Measurements from ENCODE around the gene GNAZ.

The GNAZ gene

DNA sequence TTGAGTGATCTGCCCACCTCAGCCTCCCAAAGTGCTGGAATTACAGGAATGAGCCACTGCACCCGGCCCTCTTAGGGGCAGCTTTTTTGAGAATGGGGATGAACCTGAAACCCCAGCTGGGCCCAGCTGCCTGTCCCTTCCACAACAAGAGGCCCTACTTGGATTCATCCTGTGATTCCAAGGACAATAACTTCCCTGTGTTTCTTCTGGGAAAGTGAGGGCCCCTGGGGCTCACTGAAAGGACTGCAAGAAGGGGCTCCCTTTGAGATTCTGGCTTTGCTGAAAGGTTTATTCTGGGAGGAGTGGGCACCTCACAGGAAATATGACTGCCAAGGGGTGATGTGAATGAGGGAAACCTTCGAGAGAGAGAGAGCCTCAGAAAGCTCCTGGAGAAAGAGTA lies 12.3 kb upstream of the GNAZ start:
- H3K18ac ChIP-seq (ENCODE audit: low read length): no peak overlapping the region
- H3K4ac ChIP-seq (ENCODE audit: low read depth, low read length): no peak overlapping the region
- no peak overlapping the region for H3K9ac ChIP-seq (ENCODE audit: low read length)
- no peak overlapping the region for H3K4me3 ChIP-seq (ENCODE audit: low read depth, low read length)
- H2BK12ac ChIP-seq (ENCODE audit: low read length): no peak overlapping the region
- no CpG with 5 or more reads among the region's 2 CpGs for WGBS (ENCODE audit: extremely low coverage, insufficient coverage, insufficient read length)
- H2AK5ac ChIP-seq (ENCODE audit: low read length): no peak overlapping the region
- H2BK5ac ChIP-seq (ENCODE audit: low read depth, low read length, poor library complexity): no peak overlapping the region
- H3K27ac ChIP-seq (ENCODE audit: low read depth, low read length): no peak overlapping the region
- no peaks in the 10 kb centered on the region for H3K79me2 ChIP-seq (ENCODE audit: control insufficient read depth, insufficient read depth, low read length, poor library complexity)
- H3K36me3 ChIP-seq (ENCODE audit: control insufficient read depth in 1 of 2, insufficient read depth in 2 of 2, low read length in 2 of 2): no peaks in the 10 kb centered on the region
- peaks cover 3% of the 10 kb centered on the region for H3K9me3 ChIP-seq (ENCODE audit: insufficient read depth, low read depth, low read length)
- no peak overlapping the region for H4K91ac ChIP-seq (ENCODE audit: low read depth, low read length)
- H3K4me2 ChIP-seq (ENCODE audit: low read length): no peak overlapping the region
- H2BK120ac ChIP-seq (ENCODE audit: insufficient read depth, low read length, poor library complexity): no peak overlapping the region
- H4K8ac ChIP-seq (ENCODE audit: low read depth, low read length): no peak overlapping the region
- H2AFZ ChIP-seq (ENCODE audit: insufficient read depth, low read length, poor library complexity): no peak overlapping the region
- no peak overlapping the region for H4K12ac ChIP-seq (ENCODE audit: low read depth, low read length)
- no peak overlapping the region for H3K23ac ChIP-seq (ENCODE audit: low read length)
- no peaks in the 10 kb centered on the region for H3K4me1 ChIP-seq (ENCODE audit: control insufficient read depth in 1 of 2, insufficient read depth in 2 of 2, low read length in 2 of 2)
- H3K27me3 ChIP-seq (ENCODE audit: insufficient read depth, low read length): no peaks in the 10 kb centered on the region
- no peak for DNase-seq
- no peak overlapping the region for H3K14ac ChIP-seq (ENCODE audit: low read length)
- H3K79me1 ChIP-seq (ENCODE audit: low read length): no peaks in the 10 kb centered on the region

DNA sequence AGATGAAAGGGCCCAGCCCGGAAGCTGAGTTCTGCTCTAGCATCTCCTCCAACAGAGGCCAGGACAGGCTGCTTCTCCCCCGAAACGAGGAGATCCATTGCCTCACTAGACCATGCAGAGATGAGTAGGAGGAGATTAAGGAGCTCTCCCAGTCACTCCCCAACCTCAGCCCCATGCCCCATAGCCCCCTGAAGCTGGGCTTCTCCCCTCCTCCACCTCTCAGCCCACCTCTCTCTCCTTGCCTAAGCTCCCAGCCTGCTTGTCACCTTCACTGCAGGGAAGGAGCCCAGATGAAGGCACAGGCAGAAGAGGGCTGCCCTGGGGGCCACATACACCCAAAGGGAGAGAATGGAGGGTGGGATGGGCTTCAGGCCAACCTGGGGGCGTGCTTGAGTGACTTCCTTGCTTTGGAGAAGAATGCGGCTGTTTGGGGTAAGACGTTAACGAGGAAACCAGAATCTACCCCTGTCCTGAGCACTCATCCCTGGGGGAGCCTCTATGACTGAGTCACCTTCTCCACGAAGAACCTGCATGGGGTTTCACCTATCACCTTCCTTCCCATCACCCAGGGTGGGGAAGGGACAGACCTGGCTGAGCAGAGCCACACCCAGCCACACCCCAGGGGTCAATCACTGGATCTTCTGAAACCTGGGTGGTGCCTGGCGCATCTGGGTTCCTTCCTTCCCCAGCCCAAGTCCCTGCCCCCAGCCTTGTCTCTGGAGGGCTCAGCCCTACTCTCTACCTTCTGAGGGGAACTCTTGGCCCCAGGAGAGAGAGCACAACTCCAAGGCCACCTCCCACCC lies 11.6 kb upstream of the GNAZ start:
- WGBS (ENCODE audit: extremely low coverage, insufficient coverage, insufficient read length): no CpG with 5 or more reads among the region's 9 CpGs
- Histone ChIP-seq H3K9ac (ENCODE audit: low read length) (no peak overlapping the region), H4K8ac (ENCODE audit: low read depth, low read length) (no peak overlapping the region), H3K18ac (ENCODE audit: low read length) (no peak overlapping the region), H2BK5ac (ENCODE audit: low read depth, low read length, poor library complexity) (no peak overlapping the region), H3K79me1 (ENCODE audit: low read length) (no peaks in the 10 kb centered on the region), H2BK12ac (ENCODE audit: low read length) (no peak overlapping the region), H3K4ac (ENCODE audit: low read depth, low read length) (no peak overlapping the region), H4K91ac (ENCODE audit: low read depth, low read length) (no peak overlapping the region), H4K12ac (ENCODE audit: low read depth, low read length) (no peak overlapping the region), H3K36me3 (ENCODE audit: control insufficient read depth in 1 of 2, insufficient read depth in 2 of 2, low read length in 2 of 2) (no peaks in the 10 kb centered on the region), H2BK120ac (ENCODE audit: insufficient read depth, low read length, poor library complexity) (no peak overlapping the region), H3K23ac (ENCODE audit: low read length) (no peak overlapping the region), H3K79me2 (ENCODE audit: control insufficient read depth, insufficient read depth, low read length, poor library complexity) (no peaks in the 10 kb centered on the region), H2AFZ (ENCODE audit: insufficient read depth, low read length, poor library complexity) (no peak overlapping the region), H3K4me3 (ENCODE audit: low read depth, low read length) (no peak overlapping the region), H3K4me1 (ENCODE audit: control insufficient read depth in 1 of 2, insufficient read depth in 2 of 2, low read length in 2 of 2) (no peaks in the 10 kb centered on the region), H3K27me3 (ENCODE audit: insufficient read depth, low read length) (no peaks in the 10 kb centered on the region), H2AK5ac (ENCODE audit: low read length) (no peak overlapping the region), H3K27ac (ENCODE audit: low read depth, low read length) (no peak overlapping the region), H3K4me2 (ENCODE audit: low read length) (no peak overlapping the region), H3K9me3 (ENCODE audit: insufficient read depth, low read depth, low read length) (peaks cover 3% of the 10 kb centered on the region), H3K14ac (ENCODE audit: low read length) (no peak overlapping the region)
- DNase-seq: no peak

DNA sequence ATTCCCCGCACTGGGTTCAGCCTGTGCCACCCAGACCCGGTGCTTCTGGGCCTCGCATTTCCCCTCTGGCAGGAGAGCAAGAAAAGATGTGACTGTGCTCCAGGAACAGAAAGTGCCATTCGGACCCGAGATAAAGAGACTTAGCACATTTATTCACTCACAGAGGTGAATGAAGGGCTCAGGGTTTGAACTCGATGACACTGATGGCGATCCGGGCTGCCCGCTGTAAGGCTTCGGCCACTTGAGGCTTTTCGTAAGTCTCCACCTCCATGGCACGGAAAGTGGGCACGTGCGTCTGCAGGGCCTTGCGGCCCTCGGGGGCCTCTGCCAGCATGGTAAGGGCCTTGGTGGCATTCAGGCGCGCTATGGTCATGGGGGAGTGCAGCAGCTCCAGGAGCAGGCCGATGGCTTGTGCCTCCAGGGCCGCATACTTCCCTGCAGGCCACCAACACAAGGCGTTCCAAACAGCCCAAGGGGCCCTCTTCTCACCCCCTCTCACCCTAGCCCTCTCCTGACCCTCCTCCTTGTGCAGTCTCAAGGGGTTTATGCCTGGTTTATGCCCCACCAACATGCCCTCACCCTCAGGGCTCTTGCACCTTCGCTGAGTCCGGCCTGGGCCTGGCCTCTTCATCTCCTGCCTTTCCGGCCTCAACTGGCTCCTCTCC lies 10.9 kb upstream of the GNAZ start:
- no CpG with 5 or more reads among the region's 24 CpGs for WGBS (ENCODE audit: extremely low coverage, insufficient coverage, insufficient read length)
- no peak overlapping the region for H3K27ac ChIP-seq (ENCODE audit: low read depth, low read length)
- H3K79me2 ChIP-seq (ENCODE audit: control insufficient read depth, insufficient read depth, low read length, poor library complexity): no peaks in the 10 kb centered on the region
- no peaks in the 10 kb centered on the region for H3K36me3 ChIP-seq (ENCODE audit: control insufficient read depth in 1 of 2, insufficient read depth in 2 of 2, low read length in 2 of 2)
- H3K4me3 ChIP-seq (ENCODE audit: low read depth, low read length): no peak overlapping the region
- H3K23ac ChIP-seq (ENCODE audit: low read length): no peak overlapping the region
- H2BK120ac ChIP-seq (ENCODE audit: insufficient read depth, low read length, poor library complexity): no peak overlapping the region
- H3K27me3 ChIP-seq (ENCODE audit: insufficient read depth, low read length): no peaks in the 10 kb centered on the region
- no peak overlapping the region for H2AK5ac ChIP-seq (ENCODE audit: low read length)
- H4K8ac ChIP-seq (ENCODE audit: low read depth, low read length): no peak overlapping the region
- H3K4me2 ChIP-seq (ENCODE audit: low read length): no peak overlapping the region
- no peak overlapping the region for H2AFZ ChIP-seq (ENCODE audit: insufficient read depth, low read length, poor library complexity)
- no peak overlapping the region for H3K18ac ChIP-seq (ENCODE audit: low read length)
- no peak overlapping the region for H3K9ac ChIP-seq (ENCODE audit: low read length)
- H4K12ac ChIP-seq (ENCODE audit: low read depth, low read length): no peak overlapping the region
- H2BK12ac ChIP-seq (ENCODE audit: low read length): no peak overlapping the region
- H3K4me1 ChIP-seq (ENCODE audit: control insufficient read depth in 1 of 2, insufficient read depth in 2 of 2, low read length in 2 of 2): no peaks in the 10 kb centered on the region
- H4K91ac ChIP-seq (ENCODE audit: low read depth, low read length): no peak overlapping the region
- H3K79me1 ChIP-seq (ENCODE audit: low read length): no peaks in the 10 kb centered on the region
- no peak overlapping the region for H3K4ac ChIP-seq (ENCODE audit: low read depth, low read length)
- no peak for DNase-seq
- H3K14ac ChIP-seq (ENCODE audit: low read length): no peak overlapping the region
- H3K9me3 ChIP-seq (ENCODE audit: insufficient read depth, low read depth, low read length): peaks cover 3% of the 10 kb centered on the region
- no peak overlapping the region for H2BK5ac ChIP-seq (ENCODE audit: low read depth, low read length, poor library complexity)

DNA sequence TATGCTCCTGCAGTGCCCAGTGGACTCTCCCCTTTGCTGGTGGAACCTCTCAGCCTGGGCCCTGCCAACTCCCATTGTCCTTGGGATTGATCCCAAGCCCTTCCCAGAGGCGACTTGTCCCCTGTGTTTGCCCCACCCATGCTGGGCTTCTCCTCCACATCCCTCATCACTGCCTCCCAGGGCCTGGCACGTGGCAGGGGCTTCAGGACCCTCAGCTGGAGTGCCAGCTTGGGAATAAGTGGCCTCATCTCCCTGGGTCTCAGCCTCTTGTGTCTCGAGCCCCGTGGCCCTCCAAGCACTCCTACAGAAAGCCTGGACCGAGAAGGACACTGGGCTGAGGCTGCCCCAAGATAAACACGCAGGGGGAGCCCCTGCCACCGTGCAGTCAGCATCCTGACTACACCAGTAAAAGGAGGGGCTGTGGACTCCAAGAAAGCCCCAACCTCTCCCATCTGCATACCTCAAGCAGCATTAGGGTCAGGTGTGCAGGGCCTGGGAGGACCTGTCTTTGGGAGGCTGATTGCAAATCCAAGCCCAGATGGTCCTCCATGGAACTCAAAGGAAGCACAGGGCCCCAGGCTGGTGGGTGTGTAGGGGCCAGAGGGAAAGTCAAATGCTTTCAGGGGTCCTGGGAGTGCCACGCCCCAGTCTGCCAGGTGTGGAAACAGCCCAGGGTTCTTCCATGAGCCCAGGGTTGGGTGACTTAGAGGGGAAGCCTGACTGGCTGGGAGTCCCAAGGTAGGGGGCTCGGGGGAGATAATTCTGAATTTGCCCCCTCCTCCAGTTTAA lies 9.5 kb upstream of the GNAZ start:
- Histone ChIP-seq H3K79me2 (ENCODE audit: control insufficient read depth, insufficient read depth, low read length, poor library complexity) (no peaks in the 10 kb centered on the region), H3K9ac (ENCODE audit: low read length) (no peak overlapping the region), H2BK5ac (ENCODE audit: low read depth, low read length, poor library complexity) (no peak overlapping the region), H3K4me3 (ENCODE audit: low read depth, low read length) (no peak overlapping the region), H2AK5ac (ENCODE audit: low read length) (no peak overlapping the region), H3K14ac (ENCODE audit: low read length) (no peak overlapping the region), H3K23ac (ENCODE audit: low read length) (no peak overlapping the region), H3K18ac (ENCODE audit: low read length) (no peak overlapping the region), H3K36me3 (ENCODE audit: control insufficient read depth in 1 of 2, insufficient read depth in 2 of 2, low read length in 2 of 2) (no peaks in the 10 kb centered on the region), H3K79me1 (ENCODE audit: low read length) (no peaks in the 10 kb centered on the region), H4K12ac (ENCODE audit: low read depth, low read length) (no peak overlapping the region), H4K91ac (ENCODE audit: low read depth, low read length) (no peak overlapping the region), H3K27me3 (ENCODE audit: insufficient read depth, low read length) (no peaks in the 10 kb centered on the region), H3K9me3 (ENCODE audit: insufficient read depth, low read depth, low read length) (no peaks in the 10 kb centered on the region), H3K4me2 (ENCODE audit: low read length) (no peak overlapping the region), H2AFZ (ENCODE audit: insufficient read depth, low read length, poor library complexity) (no peak overlapping the region), H3K27ac (ENCODE audit: low read depth, low read length) (no peak overlapping the region), H3K4me1 (ENCODE audit: control insufficient read depth in 1 of 2, insufficient read depth in 2 of 2, low read length in 2 of 2) (no peaks in the 10 kb centered on the region), H3K4ac (ENCODE audit: low read depth, low read length) (no peak overlapping the region), H2BK120ac (ENCODE audit: insufficient read depth, low read length, poor library complexity) (no peak overlapping the region), H4K8ac (ENCODE audit: low read depth, low read length) (no peak overlapping the region), H2BK12ac (ENCODE audit: low read length) (no peak overlapping the region)
- no peak for DNase-seq
- no CpG with 5 or more reads among the region's 9 CpGs for WGBS (ENCODE audit: extremely low coverage, insufficient coverage, insufficient read length)
